CD4-positive, alpha-beta T cell treated with Interleukin-10 for 1 hour (primary cell): ENCODE data around the gene AACS.

Experiments used
- DNase-seq: peaks from one replicate; pipeline ENCODE4 v3.0.0-alpha.2; 2020

AACS gene

DNA sequence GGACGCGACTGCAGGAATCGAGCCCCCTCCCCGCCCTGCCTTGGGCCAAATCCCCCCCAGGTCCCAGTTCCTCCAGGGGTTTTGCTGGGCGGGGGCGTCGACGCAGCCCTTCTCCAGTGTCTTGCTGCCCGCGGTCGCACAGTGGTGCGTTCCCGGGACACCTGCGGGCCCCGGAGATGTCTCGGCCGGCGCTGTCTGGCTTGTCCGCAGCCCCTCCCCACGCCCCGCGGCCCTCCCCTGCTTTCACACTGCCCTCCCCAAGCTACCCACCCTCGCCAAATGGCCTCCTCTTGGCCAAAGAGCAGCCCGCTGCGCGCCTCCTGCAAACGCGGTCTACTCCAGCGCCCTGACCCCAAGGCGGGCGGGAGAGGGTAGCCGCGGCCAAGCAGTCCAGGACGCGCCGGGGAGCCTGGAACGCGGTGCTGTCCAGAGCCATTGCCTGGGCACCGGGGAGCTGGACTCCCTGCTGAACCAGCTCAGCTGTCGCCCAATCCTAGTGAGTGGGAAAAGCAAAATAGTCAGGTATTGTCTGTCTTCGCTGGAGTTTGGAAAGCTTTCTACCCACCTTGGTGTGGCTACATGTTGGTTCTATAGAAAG lies 122.0 kb downstream of the AACS start:
- DNase-seq: no peak

DNA sequence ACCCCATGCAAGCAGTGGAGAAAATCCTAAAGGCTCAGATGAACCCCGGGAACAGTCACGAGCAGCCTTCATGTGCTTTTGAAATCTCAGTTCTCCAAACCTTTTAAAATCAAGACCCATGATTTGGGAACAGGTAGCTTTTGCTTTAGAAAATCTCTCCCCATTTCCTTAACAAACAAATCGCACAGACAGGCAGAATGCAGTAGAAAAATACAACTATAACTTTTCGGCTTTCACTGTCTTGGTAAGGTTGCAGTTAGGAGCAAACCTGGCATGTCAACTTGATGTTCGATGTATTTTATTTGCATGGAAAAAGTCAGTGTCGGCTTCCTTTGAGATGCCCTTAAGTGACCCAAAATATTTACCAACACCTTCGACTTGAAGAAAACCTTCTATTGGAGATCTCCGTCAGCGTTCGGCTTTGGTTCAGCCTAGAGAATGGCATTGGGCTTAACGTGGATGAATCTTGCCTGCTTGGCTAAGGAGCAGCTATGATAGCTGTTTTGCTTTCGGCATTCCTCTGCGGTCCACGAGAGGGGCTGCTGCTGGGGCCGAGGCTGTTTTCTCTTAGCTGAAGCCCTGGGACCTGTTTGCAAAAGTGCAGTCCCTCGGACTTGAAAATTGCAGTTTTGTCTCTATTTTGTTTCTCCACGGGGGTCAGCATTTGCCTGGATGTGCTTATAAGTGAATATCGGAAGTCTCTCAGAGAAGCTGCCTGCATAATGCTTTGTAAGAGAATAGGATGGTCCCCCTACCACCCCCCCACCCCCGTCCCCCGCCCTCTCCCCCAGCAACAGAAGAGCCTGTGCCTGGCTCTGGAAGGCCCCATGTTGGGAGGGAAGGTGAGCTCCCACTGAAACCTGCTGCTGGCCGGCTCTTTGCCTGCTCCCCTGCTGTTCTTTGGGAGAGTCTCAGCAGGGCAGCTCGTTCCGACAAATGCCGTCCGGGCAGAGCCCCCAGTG lies 122.8 kb downstream of the AACS start:
- no peak for DNase-seq

DNA sequence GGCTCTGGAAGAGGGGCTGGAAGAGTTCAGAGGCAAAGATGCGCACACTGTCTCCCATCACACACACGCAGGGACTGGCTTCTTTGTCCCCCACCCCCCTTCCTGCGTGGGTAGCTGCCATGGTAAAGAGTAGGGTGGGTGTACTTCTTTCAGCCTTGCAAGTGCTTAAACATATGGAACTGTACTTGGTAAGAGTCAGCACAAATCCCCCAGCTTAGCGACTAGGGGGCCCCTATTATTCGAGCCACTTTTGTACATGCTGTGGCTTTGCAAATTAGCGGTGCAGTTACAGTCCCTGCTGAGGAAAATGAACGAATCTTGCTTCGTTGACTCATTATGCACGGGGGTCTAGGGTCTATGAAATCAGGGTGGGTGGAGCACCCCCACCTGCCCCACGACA lies 123.8 kb downstream of the AACS start:
- no peak for DNase-seq

DNA sequence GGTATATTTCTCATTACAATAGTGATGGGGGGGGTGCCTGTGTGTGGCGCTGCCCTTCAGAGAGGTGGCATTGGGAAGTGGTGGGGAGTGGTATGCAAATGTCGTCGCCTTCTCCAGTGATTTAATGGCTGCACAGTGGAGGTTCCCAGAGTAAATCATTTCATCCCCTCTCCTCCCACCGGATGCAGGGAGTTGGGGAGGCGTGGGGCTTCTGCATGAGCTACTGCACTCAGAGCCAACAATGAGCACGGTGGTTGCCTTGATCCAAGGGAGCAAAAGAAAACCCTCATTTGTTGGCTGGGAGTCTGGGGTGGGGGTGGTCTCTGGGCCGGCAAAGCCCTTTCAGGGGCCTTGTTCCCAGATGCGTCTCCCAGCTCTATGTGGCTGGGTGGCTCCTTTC lies 124.3 kb downstream of the AACS start:
- DNase-seq: no peak

DNA sequence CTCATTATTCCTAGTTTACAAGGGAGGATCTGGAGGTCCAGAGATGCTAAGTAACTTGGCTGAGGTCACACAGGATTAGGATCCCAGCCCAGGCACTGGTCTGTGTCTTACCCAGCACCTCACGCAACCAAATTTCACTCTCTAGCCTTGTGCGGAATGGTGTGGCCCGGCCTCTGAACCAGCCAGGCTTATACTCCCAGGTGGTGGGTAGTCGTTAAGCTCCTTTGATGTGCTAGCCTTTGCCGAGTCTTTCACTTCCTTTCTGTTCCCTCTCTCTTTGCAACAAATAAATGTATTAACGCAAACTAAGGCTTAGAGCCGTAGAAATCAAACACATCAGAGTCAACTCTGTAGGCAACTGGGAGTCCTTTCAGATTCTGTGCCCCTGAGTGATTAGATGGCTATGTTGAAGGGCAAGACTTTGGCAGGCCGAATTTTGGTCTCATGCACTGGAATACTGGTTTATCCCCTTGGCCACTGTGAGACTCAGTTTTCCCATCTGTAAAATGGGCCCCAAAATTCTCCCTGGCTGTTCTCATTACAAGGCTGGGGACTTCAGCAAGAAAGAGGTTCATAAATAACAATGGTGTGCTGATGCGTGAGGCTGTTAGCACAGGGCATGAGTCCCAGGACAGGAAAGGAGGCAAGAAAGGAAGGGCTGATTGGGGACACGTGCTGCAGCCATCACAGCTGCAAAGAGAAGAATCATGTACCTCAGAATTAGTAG lies 126.3 kb downstream of the AACS start:
- DNase-seq: no peak

DNA sequence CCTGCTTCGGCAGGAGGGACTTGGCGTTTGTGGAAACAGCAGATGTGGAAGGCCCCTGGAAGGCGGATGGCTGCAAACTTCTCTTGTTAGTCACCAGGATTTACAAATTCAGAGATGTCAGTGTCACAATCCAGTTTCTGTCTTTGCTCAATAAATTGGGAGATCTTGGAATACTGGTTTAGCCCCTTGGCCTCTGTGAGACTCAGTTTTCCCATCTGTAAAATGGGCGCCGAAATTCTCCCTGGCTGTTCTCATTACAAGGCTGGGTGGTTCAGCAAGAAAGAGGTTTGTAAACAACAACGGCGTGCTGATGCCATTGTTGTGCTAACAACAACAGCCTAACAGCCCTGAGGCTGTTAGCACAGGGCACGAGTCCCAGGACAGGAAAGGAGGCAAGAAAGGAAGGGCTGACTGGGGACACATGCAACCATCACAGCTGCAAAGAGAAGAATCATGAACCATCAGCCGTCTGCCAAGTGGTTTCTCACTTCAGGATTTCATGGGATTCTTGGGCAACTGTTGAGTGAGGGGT lies 127.5 kb downstream of the AACS start:
- no peak for DNase-seq
